Renal pelvis (tissue), 4 donors: Measurements from ENCODE around the gene MAML3. TPM values are rescaled to one million over a fixed set of nuclear protein-coding genes. Genes with fewer than 3 reads are reported as not detected.

Source experiments
- DNase-seq: peaks from one replicate; pipeline ENCODE4 v3.0.0-alpha.2; 2013
- polyA plus RNA-seq, 3 donors: library from polyadenylated mRNA; unstranded; fragments of 120-200 nt; gene quantifications; one replicate each; pipeline ENCODE4 v1.2.1, GENCODE V29; 2013; ENCODE audit not compliant: insufficient read length in 3 of 3

Gene MAML3
- polyA plus RNA-seq, 3 donors, result 17.5 to 20.3 (median 17.6) TPM

- DNase-seq, result no peak
These were observed 339.5 kb downstream of the MAML3 start for GRCh38 chr4:139814323-139815015.

- DNase-seq, result no peak
These were observed 340.1 kb downstream of the MAML3 start for GRCh38 chr4:139813881-139814280.

- no peak for DNase-seq
These were observed 343.3 kb downstream of the MAML3 start for GRCh38 chr4:139810710-139811109.

GRCh38 chr4:139809757-139810140 is 344.2 kb downstream of the MAML3 start:
- no peak for DNase-seq

GRCh38 chr4:139808808-139809756 is 344.9 kb downstream of the MAML3 start:
- DNase-seq, result peak; percentile 92

GRCh38 chr4:139808381-139808807 is 345.6 kb downstream of the MAML3 start:
- no peak for DNase-seq

GRCh38 chr4:139807483-139807882 is 346.5 kb downstream of the MAML3 start:
- DNase-seq, result no peak

GRCh38 chr4:139806929-139807328 is 347.1 kb downstream of the MAML3 start:
- DNase-seq, result no peak

- no peak for DNase-seq
These were observed 351.1 kb downstream of the MAML3 start for GRCh38 chr4:139802931-139803330.

- no peak for DNase-seq
These were observed 351.5 kb downstream of the MAML3 start for GRCh38 chr4:139802488-139802887.

- no peak for DNase-seq
These were observed 352.1 kb downstream of the MAML3 start for GRCh38 chr4:139801895-139802294.

- no peak for DNase-seq
These were observed 353.9 kb downstream of the MAML3 start for GRCh38 chr4:139800082-139800481.

- DNase-seq, result no peak
These were observed 354.4 kb downstream of the MAML3 start for GRCh38 chr4:139799615-139800014.

- no peak for DNase-seq
These were observed 355.5 kb downstream of the MAML3 start for GRCh38 chr4:139798456-139798855.

GRCh38 chr4:139797287-139797686 is 356.7 kb downstream of the MAML3 start:
- DNase-seq, result no peak

- no peak for DNase-seq
These were observed 358.3 kb downstream of the MAML3 start for GRCh38 chr4:139795527-139796314.

GRCh38 chr4:139794158-139794954 is 359.6 kb downstream of the MAML3 start:
- DNase-seq, result no peak

GRCh38 chr4:139791681-139792080 is 362.3 kb downstream of the MAML3 start:
- no peak for DNase-seq

GRCh38 chr4:139790291-139790690 is 363.7 kb downstream of the MAML3 start:
- DNase-seq, result no peak

GRCh38 chr4:139789096-139789654 is 364.8 kb downstream of the MAML3 start:
- no peak for DNase-seq
